AG09309 (cell line): Measurements from ENCODE around the gene PTPRN2.

Experiments
- DNase-seq: peaks from one replicate; pipeline ENCODE4 v3.0.0-alpha.2; 2010; ENCODE audit warnings: low read depth
- H3K4me3 ChIP-seq: 2 replicates; pipeline ENCODE4 v1.5.1; 2011; ENCODE audit warnings: mild to moderate bottlenecking, low read depth, low read length, moderate library complexity; ENCODE audit not compliant: control insufficient read depth
- TF ChIP-seq, protein P1 (sequence below): IDR thresholded peaks from 2 replicates; pipeline ENCODE4 v1.5.1; 2011; ENCODE audit warnings: mild to moderate bottlenecking, low read depth, low read length, inconsistent platforms; ENCODE audit not compliant: insufficient read depth, control insufficient read depth; ENCODE audit errors: missing control alignments

Gene PTPRN2

DNA sequence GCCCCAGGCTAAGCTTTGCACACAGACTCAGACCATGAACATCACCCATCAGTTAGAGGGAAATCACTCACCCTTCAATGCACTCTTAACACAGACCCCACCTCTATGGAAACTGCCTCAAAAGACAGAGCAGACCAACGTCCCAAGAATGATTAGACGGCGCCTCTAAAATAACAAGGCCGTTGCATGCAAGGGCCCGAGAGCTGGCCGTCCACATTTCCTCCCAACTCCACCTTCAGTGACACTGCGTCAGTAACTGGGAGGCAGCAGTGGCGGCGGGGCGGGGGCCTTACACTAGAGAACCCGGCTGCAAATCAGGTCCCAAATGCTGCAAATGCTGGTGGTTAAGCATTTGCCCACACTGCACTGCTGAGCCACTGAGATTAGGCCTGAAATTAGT lies 115.0 kb downstream of the PTPRN2 start:
- DNase-seq = no peak
- TF ChIP-seq, protein P1, sequence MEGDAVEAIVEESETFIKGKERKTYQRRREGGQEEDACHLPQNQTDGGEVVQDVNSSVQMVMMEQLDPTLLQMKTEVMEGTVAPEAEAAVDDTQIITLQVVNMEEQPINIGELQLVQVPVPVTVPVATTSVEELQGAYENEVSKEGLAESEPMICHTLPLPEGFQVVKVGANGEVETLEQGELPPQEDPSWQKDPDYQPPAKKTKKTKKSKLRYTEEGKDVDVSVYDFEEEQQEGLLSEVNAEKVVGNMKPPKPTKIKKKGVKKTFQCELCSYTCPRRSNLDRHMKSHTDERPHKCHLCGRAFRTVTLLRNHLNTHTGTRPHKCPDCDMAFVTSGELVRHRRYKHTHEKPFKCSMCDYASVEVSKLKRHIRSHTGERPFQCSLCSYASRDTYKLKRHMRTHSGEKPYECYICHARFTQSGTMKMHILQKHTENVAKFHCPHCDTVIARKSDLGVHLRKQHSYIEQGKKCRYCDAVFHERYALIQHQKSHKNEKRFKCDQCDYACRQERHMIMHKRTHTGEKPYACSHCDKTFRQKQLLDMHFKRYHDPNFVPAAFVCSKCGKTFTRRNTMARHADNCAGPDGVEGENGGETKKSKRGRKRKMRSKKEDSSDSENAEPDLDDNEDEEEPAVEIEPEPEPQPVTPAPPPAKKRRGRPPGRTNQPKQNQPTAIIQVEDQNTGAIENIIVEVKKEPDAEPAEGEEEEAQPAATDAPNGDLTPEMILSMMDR = no peak
- no peak overlapping the region for H3K4me3 ChIP-seq

DNA sequence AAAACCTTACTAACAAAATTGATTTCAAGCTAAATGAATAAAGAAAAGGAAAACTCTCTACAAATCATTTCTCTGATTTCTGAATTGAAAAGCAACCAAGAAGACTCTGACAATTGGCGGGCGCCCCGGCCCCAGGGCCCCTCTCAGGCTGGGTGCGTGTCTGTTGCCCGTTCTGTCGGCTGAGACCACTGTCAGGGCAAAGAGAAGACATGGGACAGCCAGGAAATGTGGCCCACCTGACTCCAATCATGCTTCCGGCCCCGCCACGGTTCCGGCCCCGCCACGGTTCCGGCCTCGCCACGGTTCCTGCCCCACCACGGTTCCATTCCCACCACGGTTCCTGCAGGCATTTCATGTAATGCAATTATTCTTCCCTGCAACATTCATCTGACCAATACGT lies 115.9 kb downstream of the PTPRN2 start:
- TF ChIP-seq, protein P1 = no peak
- DNase-seq = no peak
- H3K4me3 ChIP-seq = no peak overlapping the region

DNA sequence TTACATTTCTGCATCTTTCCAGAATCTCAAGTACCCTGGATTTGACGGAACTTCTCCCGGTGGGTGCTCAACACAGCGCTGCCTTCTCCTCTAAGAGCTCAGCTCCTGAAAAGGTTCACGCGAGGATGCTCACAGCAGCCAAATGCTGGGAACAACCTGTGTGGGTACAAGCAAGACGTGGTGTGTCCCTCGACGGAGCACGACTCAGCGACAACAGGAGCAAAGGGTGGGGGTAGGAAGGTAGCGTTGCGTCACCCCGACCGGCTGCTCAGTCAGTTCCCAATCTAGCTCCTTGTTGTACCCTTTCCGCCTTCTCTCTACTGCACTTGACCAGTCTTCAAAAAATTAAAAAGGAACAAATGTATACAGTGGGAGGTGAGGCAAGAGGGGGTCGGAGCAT lies 117.3 kb downstream of the PTPRN2 start:
- H3K4me3 ChIP-seq = no peak overlapping the region
- DNase-seq = no peak
- TF ChIP-seq, protein P1 = no peak

DNA sequence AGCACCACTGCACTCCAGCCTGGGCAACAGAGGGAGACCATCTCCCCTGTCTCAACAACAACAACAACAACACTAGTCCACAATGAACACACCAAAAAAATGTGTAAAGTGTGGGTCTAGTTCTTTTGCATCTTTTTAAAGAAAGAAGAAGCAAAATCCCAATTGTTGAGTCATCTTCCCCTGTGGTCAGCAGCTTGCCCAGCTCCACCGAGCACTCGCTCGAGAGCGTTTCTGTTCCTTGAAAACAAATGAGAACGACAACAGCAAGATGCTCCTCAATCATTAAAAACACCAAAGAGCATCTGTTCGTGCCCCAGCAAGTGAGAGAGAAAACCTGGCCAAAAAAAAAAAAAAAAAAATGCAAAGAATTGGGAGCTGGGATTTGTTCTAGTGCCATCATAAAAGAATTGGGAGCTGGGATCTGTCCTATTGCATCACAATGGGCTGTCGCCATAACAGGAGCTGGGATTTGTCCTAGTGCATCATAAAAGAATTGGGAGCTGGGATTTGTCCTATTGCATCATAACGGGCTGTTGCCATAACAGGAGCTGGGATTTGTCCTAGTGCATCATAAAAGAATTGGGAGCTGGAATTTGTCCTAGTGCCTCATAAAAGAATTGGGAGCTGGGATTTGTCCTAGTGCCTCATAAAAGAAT lies 118.1 kb downstream of the PTPRN2 start:
- DNase-seq = no peak
- TF ChIP-seq, protein P1 = no peak
- H3K4me3 ChIP-seq = no peak overlapping the region

DNA sequence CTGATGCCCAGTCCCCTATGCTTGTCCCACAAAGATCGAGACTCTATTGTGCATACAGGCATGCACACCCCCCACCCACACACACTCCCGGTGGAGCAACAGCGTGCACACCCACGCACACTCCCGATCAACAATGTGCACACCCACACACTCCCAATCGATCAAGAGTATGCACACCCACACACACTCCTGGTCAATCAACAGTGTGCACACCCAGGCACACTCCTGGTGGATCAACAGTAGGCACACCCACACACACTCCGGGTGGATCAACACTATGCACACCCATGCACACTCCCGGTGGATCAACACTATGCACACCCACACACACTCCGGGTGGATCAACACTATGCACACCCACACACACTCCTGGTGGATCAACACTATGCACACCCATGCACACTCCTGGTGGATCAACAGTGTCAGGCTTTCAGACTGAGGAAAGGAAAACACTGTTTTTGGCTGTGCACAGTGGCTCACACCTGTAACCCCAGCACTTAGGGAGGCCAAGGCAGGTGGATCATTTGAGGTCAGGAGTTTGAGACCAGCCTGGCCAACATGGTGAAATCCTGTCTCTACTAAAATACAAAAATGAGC lies 118.8 kb downstream of the PTPRN2 start:
- H3K4me3 ChIP-seq = no peak overlapping the region
- TF ChIP-seq, protein P1 = no peak
- no peak for DNase-seq

DNA sequence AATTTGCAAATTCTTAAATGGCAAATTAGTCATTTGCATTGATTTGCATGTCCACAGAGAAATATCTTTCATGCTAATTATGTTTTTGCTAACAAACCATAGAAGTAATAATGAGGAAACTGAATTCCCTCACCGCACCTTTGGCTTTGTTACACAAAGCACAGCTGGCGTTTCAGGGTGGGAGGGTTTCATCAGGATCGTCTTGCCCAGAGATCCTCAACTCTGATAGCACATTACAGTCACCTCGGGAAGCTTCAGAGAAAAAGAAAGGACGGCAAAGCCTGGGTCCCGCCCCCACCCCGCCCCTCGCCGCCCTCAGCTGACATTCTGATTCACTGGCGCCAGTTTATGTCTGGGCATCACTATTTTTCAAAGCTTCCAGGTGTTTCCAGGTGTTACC lies 119.4 kb downstream of the PTPRN2 start:
- no peak overlapping the region for H3K4me3 ChIP-seq
- DNase-seq = no peak
- TF ChIP-seq, protein P1 = no peak

DNA sequence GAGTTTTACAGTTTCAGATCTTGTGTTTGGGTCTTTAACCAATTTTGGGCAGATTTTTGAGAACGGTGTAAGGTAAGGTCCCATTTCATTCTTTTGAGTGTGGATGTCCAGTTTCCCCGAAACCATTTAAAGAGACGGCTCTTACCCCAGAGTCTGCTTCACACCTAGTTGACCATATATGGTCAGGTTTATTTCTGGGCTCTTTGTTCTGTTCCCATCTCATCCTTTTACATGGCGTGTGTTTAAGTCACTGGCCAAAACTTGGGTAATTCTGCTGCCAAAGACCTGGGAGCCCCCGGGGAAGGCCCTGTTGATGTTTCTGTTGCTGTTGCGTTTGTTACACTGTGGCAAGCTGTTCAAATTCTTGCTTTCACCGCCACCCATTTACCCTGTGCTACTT lies 120.1 kb downstream of the PTPRN2 start:
- no peak for DNase-seq

More for the DNA sequence above, 120.1 kb downstream of the PTPRN2 start:
- H3K4me3 ChIP-seq = no peak overlapping the region
- TF ChIP-seq, protein P1 = no peak
